Kidney (tissue), 14 donors: ENCODE measurements around the gene ANGEL2. TPM values are rescaled to one million over a fixed set of nuclear protein-coding genes. Genes with fewer than 3 reads are reported as not detected.

ENCODE experiments used
- DNase-seq, 5 donors: peaks; one replicate each; pipeline ENCODE4 v3.0.0-alpha.2; 2013 to 2020
- FAIRE-seq: peaks from 2 replicates; lab custom pipeline; 2012; peaks lifted over from hg19 to GRCh38; lab: Jason Lieb, UNC
- H3K27ac ChIP-seq, 2 donors: one replicate each; pipeline ENCODE4 v1.7.0; 2013; ENCODE audit warnings: low read depth in 2 of 2, low read length in 2 of 2, inconsistent platforms in 1 of 2
- H3K27me3 ChIP-seq: one replicate; pipeline ENCODE4 v1.7.1; 2013; ENCODE audit warnings: low read length, inconsistent platforms; ENCODE audit not compliant: control insufficient read depth, insufficient read depth
- H3K36me3 ChIP-seq, 3 donors: one replicate each; pipeline versions ENCODE4 v1.7.0 to v1.7.1; 2013; ENCODE audit warnings: low read length in 3 of 3, control low read depth in 1 of 3, inconsistent platforms in 1 of 3; ENCODE audit not compliant: insufficient read depth in 3 of 3, control insufficient read depth in 2 of 3
- H3K4me1 ChIP-seq, 3 donors: one replicate each; pipeline versions ENCODE4 v1.7.0 to v1.7.1; 2013; ENCODE audit warnings: low read length in 3 of 3, inconsistent platforms in 1 of 3, low read depth in 1 of 3; ENCODE audit not compliant: control insufficient read depth in 2 of 3, insufficient read depth in 2 of 3
- H3K4me3 ChIP-seq, 3 donors: one replicate each; pipeline versions ENCODE4 v1.7.0 to v1.8.1; 2013; ENCODE audit warnings: low read length in 3 of 3, control low read depth in 1 of 3, inconsistent platforms in 1 of 3
- H3K9ac ChIP-seq, 3 donors: one replicate each; pipeline versions ENCODE4 v1.7.0 to v1.7.1; 2013; ENCODE audit warnings: low read length in 3 of 3, control low read depth in 1 of 3, inconsistent platforms in 1 of 3
- H3K9me3 ChIP-seq, 3 donors: one replicate each; pipeline versions ENCODE4 v1.7.0 to v1.7.1; 2013; ENCODE audit warnings: low read length in 3 of 3, control low read depth in 1 of 3, inconsistent platforms in 1 of 3; ENCODE audit not compliant: control insufficient read depth in 2 of 3, insufficient read depth in 1 of 3
- CTCF ChIP-seq: IDR thresholded peaks from 3 replicates; pipeline ENCODE4 v1.5.1; 2012; ENCODE audit warnings: mild to moderate bottlenecking, moderate library complexity, borderline replicate concordance; ENCODE audit not compliant: insufficient read depth; ENCODE audit errors: extremely low read depth
- intact Hi-C: fragments of 100-400 bp; cut with DNase I; formaldehyde crosslinking; loops from one replicate; pipeline ENCODE4 v1.11.1; 2022
- polyA plus RNA-seq: library from polyadenylated mRNA; stranded (reverse); fragments of 350-450 nt; fragmentation: Illumina TruSeq; extraction: RNeasy Lipid Tissue Mini Kit (QIAGEN cat#74804); gene quantifications from one replicate; pipeline ENCODE4 v1.2.3, GENCODE V29; 2014; ENCODE audit warnings: low read depth, low replicate concordance; ENCODE audit not compliant: insufficient read depth
- total RNA-seq: library from RNA; stranded (reverse); fragmentation: NEBNext Ultra II Directional; extraction: Animal tissue kit (Norgen Biotek cat#: 25700); gene quantifications from one replicate; pipeline ENCODE4 v1.2.1, GENCODE V29; 2021
- donor health status: control.
- donor health status: control.
- donor health status: control.
- donor health status: control.
- donor health status: control.
- donor health status: DM: yes; HTN: yes; CAD: no.
- donor health status: Normal renal cell carcinoma (clear cell type).

Gene ANGEL2
- total and polyA plus RNA-seq, 2 donors from 2014 or later, result 11.0 to 38.6 TPM

- intact Hi-C loops, result no loop called here
- H3K4me3 ChIP-seq, result no peak overlapping the region
- H3K27ac ChIP-seq, result no peak overlapping the region
- FAIRE-seq (no peak), DNase-seq (no peak)
- no peak for TF ChIP-seq CTCF
- H3K9me3 ChIP-seq, result no peaks in the 10 kb centered on the region
- no peaks in the 10 kb centered on the region for H3K36me3 ChIP-seq
- no peak overlapping the region for H3K9ac ChIP-seq
- peaks cover 0 to 4% (median 0%) of the 10 kb centered on the region in 3 donors for H3K4me1 ChIP-seq
- no peaks in the 10 kb centered on the region for H3K27me3 ChIP-seq
Measured at GRCh38 chr1:213054733-213055591, 39.3 kb upstream of the ANGEL2 start.

GRCh38 chr1:213054142-213054541, 38.5 kb upstream of the ANGEL2 start:
- no peaks in the 10 kb centered on the region for H3K27me3 ChIP-seq
- H3K27ac ChIP-seq, result no peak overlapping the region
- no peaks in the 10 kb centered on the region for H3K36me3 ChIP-seq
- intact Hi-C loops, result no loop called here
- H3K9ac ChIP-seq, result no peak overlapping the region
- TF ChIP-seq CTCF, result no peak
- no peak for FAIRE-seq
- no peak for DNase-seq
- H3K9me3 ChIP-seq, result no peaks in the 10 kb centered on the region
- H3K4me3 ChIP-seq, result no peak overlapping the region
- H3K4me1 ChIP-seq, result peaks cover 0 to 4% (median 0%) of the 10 kb centered on the region in 3 donors

- H3K9ac ChIP-seq, result no peak overlapping the region
- FAIRE-seq (no peak), DNase-seq (no peak)
- TF ChIP-seq CTCF, result no peak
- H3K4me1 ChIP-seq, result peaks cover 0 to 4% (median 0%) of the 10 kb centered on the region in 3 donors
- H3K27ac ChIP-seq, result no peak overlapping the region
- H3K4me3 ChIP-seq, result no peak overlapping the region
- H3K9me3 ChIP-seq, result no peaks in the 10 kb centered on the region
- no peaks in the 10 kb centered on the region for H3K27me3 ChIP-seq
- no peaks in the 10 kb centered on the region for H3K36me3 ChIP-seq
- intact Hi-C loops, result no loop called here
Measured at GRCh38 chr1:213053455-213053854, 37.8 kb upstream of the ANGEL2 start.
